NCI-H524 treated with DMSO at 0.1 percent for 48 hours (cell line): ENCODE data around the gene RPS6KA3.
"Not testable (repeated sequence)": the region's sequence is repeated elsewhere in the genome, so short reads cannot be mapped to it uniquely, and the experiment has no call there.

Experiments
- DNase-seq: peaks from one replicate; lab custom pipeline; 2025; lab: John Stamatoyannopoulos, UW

The RPS6KA3 gene

GRCh38 chrX:20143111-20143510, 123.6 kb downstream of the RPS6KA3 start:
- DNase-seq, result no peak

- DNase-seq, result peak; percentile 95
These were observed 125.2 kb downstream of the RPS6KA3 start, which contains the start of gene EIF1AX for GRCh38 chrX:20141281-20142220. Gene EIF1AX, minus strand, starts transcription at chrX:20141838. Its CDS starts 198 bp downstream, at chrX:20141640.

- DNase-seq, result peak; percentile 13
These were observed 126.3 kb downstream of the RPS6KA3 start for GRCh38 chrX:20140420-20140819.

- DNase-seq, result no peak
These were observed 126.7 kb downstream of the RPS6KA3 start for GRCh38 chrX:20139966-20140365.

GRCh38 chrX:20135944-20136343, 130.8 kb downstream of the RPS6KA3 start:
- no peak for DNase-seq

GRCh38 chrX:20132666-20133065, 134.0 kb downstream of the RPS6KA3 start:
- no peak for DNase-seq

GRCh38 chrX:20130357-20130756, 136.4 kb downstream of the RPS6KA3 start:
- DNase-seq, result no peak

GRCh38 chrX:20129547-20129946, 137.2 kb downstream of the RPS6KA3 start:
- DNase-seq, result no peak

- no peak for DNase-seq
These were observed 138.0 kb downstream of the RPS6KA3 start for GRCh38 chrX:20128670-20129069.

GRCh38 chrX:20127440-20127839, 139.3 kb downstream of the RPS6KA3 start:
- not testable (repeated sequence) for DNase-seq

- not testable (repeated sequence) for DNase-seq
These were observed 139.9 kb downstream of the RPS6KA3 start for GRCh38 chrX:20126833-20127232.

- DNase-seq, result no peak
These were observed 141.7 kb downstream of the RPS6KA3 start for GRCh38 chrX:20124964-20125363.

- DNase-seq, result no peak
These were observed 148.5 kb downstream of the RPS6KA3 start for GRCh38 chrX:20118065-20118824.

- DNase-seq, result no peak
These were observed 150.0 kb downstream of the RPS6KA3 start, which contains the start of gene MAP7D2 for GRCh38 chrX:20116577-20117240. Gene MAP7D2, minus strand, starts transcription at chrX:20116907. Its CDS starts 28 bp downstream, at chrX:20116879.

GRCh38 chrX:20116087-20116576, 150.6 kb downstream of the RPS6KA3 start:
- DNase-seq, result no peak

- no peak for DNase-seq
These were observed 154.5 kb downstream of the RPS6KA3 start for GRCh38 chrX:20112022-20112774.

- no peak for DNase-seq
These were observed 155.4 kb downstream of the RPS6KA3 start for GRCh38 chrX:20111271-20111670.

GRCh38 chrX:20101934-20102581, 164.7 kb downstream of the RPS6KA3 start:
- DNase-seq, result no peak
